RWPE2 (cell line): ENCODE results near the gene SETX.

Experiments
- ATAC-seq: fragments of 200-7000 bp; cut with Tn5 transposase; 3 replicates; pipeline ENCODE4 v1.9.1; 2021; ENCODE audit warnings: low read depth
- DNase-seq: peaks from one replicate; pipeline ENCODE4 v3.0.0-alpha.2; 2020; ENCODE audit warnings: low spot score
- H3K27ac ChIP-seq: fragments of 450-650 bp; 2 replicates; pipeline ENCODE4 v1.5.1; 2017; ENCODE audit warnings: mild to moderate bottlenecking; ENCODE audit not compliant: poor library complexity, severe bottlenecking
- H3K27me3 ChIP-seq: fragments of 250-450 bp; sonication (Bioruptor Pico); 2 replicates; pipeline ENCODE4 v1.5.1; 2021; ENCODE audit warnings: mild to moderate bottlenecking, moderate library complexity; ENCODE audit not compliant: insufficient read depth, poor library complexity, severe bottlenecking
- H3K36me3 ChIP-seq: fragments of 250-450 bp; sonication (Bioruptor Pico); 2 replicates; pipeline ENCODE4 v1.5.1; 2020; ENCODE audit warnings: low read depth, mild to moderate bottlenecking, moderate library complexity
- H3K4me1 ChIP-seq: fragments of 250-450 bp; sonication (Bioruptor Pico); 2 replicates; pipeline ENCODE4 v1.5.1; 2021; ENCODE audit warnings: mild to moderate bottlenecking, moderate library complexity; ENCODE audit not compliant: insufficient read depth, poor library complexity, severe bottlenecking
- H3K4me3 ChIP-seq: fragments of 250-450 bp; sonication (Bioruptor Pico); 2 replicates; pipeline ENCODE4 v1.5.1; 2021; ENCODE audit warnings: mild to moderate bottlenecking, moderate library complexity; ENCODE audit not compliant: severe bottlenecking
- H3K9me3 ChIP-seq: fragments of 250-450 bp; sonication (Bioruptor Pico); 2 replicates; pipeline ENCODE4 v1.5.1; 2021; ENCODE audit warnings: mild to moderate bottlenecking, moderate library complexity; ENCODE audit not compliant: severe bottlenecking
- CTCF ChIP-seq: fragments of 450-650 bp; IDR thresholded peaks from one replicate; pipeline ENCODE4 v1.5.1; 2017; ENCODE audit warnings: mild to moderate bottlenecking, moderate library complexity; ENCODE audit not compliant: poor library complexity, severe bottlenecking

Gene SETX

GRCh38 chr9:132372177-132373095 lies 17.6 kb upstream of the SETX start:
- no peak overlapping the region for H3K27ac ChIP-seq
- H3K9me3 ChIP-seq: no peaks in the 10 kb centered on the region
- ATAC-seq (peak; percentile 33; the same call in 1 of the 3 replicates), DNase-seq (no peak)
- H3K36me3 ChIP-seq: peaks cover 16% of the 10 kb centered on the region
- H3K4me1 ChIP-seq: no peaks in the 10 kb centered on the region
- no peaks in the 10 kb centered on the region for H3K27me3 ChIP-seq
- TF ChIP-seq CTCF: no peak
- H3K4me3 ChIP-seq: no peak overlapping the region

- H3K36me3 ChIP-seq: peaks cover 5% of the 10 kb centered on the region
- no peaks in the 10 kb centered on the region for H3K9me3 ChIP-seq
- no peak overlapping the region for H3K4me3 ChIP-seq
- H3K27me3 ChIP-seq: no peaks in the 10 kb centered on the region
- no peaks in the 10 kb centered on the region for H3K4me1 ChIP-seq
- DNase-seq (no peak), ATAC-seq (no peak)
- no peak overlapping the region for H3K27ac ChIP-seq
- TF ChIP-seq CTCF: no peak
Measured at GRCh38 chr9:132370592-132370991, 15.8 kb upstream of the SETX start.

- no peak for TF ChIP-seq CTCF
- Histone ChIP-seq H3K4me3 (no peak overlapping the region), H3K4me1 (no peaks in the 10 kb centered on the region), H3K27me3 (no peaks in the 10 kb centered on the region), H3K9me3 (no peaks in the 10 kb centered on the region), H3K27ac (no peak overlapping the region), H3K36me3 (no peaks in the 10 kb centered on the region)
- DNase-seq (no peak), ATAC-seq (no peak)
Measured at GRCh38 chr9:132369421-132369820, 14.6 kb upstream of the SETX start.

GRCh38 chr9:132367613-132368313 lies 13.0 kb upstream of the SETX start:
- no peak for DNase-seq
- ATAC-seq: no peak
- Histone ChIP-seq H3K36me3 (no peaks in the 10 kb centered on the region), H3K27me3 (no peaks in the 10 kb centered on the region), H3K4me3 (no peak overlapping the region), H3K27ac (no peak overlapping the region), H3K9me3 (no peaks in the 10 kb centered on the region), H3K4me1 (no peaks in the 10 kb centered on the region)
- no peak for TF ChIP-seq CTCF
